C4-2B (cell line): ENCODE measurements around the gene OR4F16.
"Not testable (repeated sequence)": the region's sequence is repeated elsewhere in the genome, so short reads cannot be mapped to it uniquely, and the experiment has no call there.

Experiments used
- H3K27ac ChIP-seq: fragments of 450-650 bp; 2 replicates; pipeline ENCODE4 v1.5.1; 2017

Gene OR4F16

GRCh38 chr1:686554-686953 lies at the start of gene OR4F16:
Gene OR4F16 (minus strand): TSS chr1:686654. CDS start chr1:686654, 0 bp downstream.
- H3K27ac ChIP-seq = not testable (repeated sequence)

GRCh38 chr1:733649-734048 lies 47.2 kb upstream of the OR4F16 start:
- not testable (repeated sequence) for H3K27ac ChIP-seq

- not testable (repeated sequence) for H3K27ac ChIP-seq
Observed at GRCh38 chr1:727040-727439, 40.6 kb upstream of the OR4F16 start.
